SK-N-SH (cell line): ENCODE measurements around the gene WNK4. TPM values are rescaled to one million over a fixed set of nuclear protein-coding genes. Genes with fewer than 3 reads are reported as not detected.

ENCODE experiments used
- CTCF ChIA-PET: fragments of 300-600, 350-600 bp; formaldehyde crosslinking; extraction: SDS; loops from one replicate; lab custom pipeline; 2021; lab: Yijun Ruan, JAX
- POLR2A ChIA-PET: fragments of 350-600 bp; sonication (Branson Sonifier 250); formaldehyde crosslinking; extraction: SDS; loops from one replicate; lab custom pipeline; 2020; ENCODE audit warnings: antibody characterized with exemption, inconsistent platforms; lab: Yijun Ruan, JAX
- DNase-seq: peaks from one replicate; pipeline ENCODE4 v3.0.0; 2012
- H2AFZ ChIP-seq: fragments of 200-600 bp; sonication (generic); 2 replicates; pipeline ENCODE4 v1.8.1; 2016; ENCODE audit warnings: antibody characterized with exemption, mild to moderate bottlenecking, low read depth
- H3F3A ChIP-seq: fragments of 200-600 bp; sonication (generic); replicated peaks from 2 replicates; pipeline ENCODE3; 2016; ENCODE audit warnings: antibody characterized with exemption, mild to moderate bottlenecking; ENCODE audit not compliant: insufficient read depth
- H3K27ac ChIP-seq, 2 experiments: fragments of 200-500 bp in 1 of 2; fragments of 200-600 bp in 1 of 2; sonication (Bioruptor generic) in 1 of 2; sonication (generic), shearing (Covaris generic) in 1 of 2; 2 replicates each; pipeline versions ENCODE4 v1.5.1 to v1.6.1; 2014 to 2016; ENCODE audit warnings: low read depth in 2 of 2, inconsistent platforms in 1 of 2, low read length in 1 of 2, mild to moderate bottlenecking in 1 of 2, mixed read lengths in 1 of 2
- H3K27me3 ChIP-seq: fragments of 200-600 bp; sonication (generic), shearing (Covaris generic); 2 replicates; pipeline ENCODE4 v1.6.1; 2016; ENCODE audit warnings: mixed run types; ENCODE audit not compliant: insufficient read depth
- H3K36me3 ChIP-seq, 2 experiments: fragments of 200-500 bp in 1 of 2; fragments of 200-600 bp in 1 of 2; sonication (Bioruptor generic) in 1 of 2; sonication (generic) in 1 of 2; replicated peaks in 1 of 2; 2 replicates each; pipeline versions ENCODE3 to v1.5.1; 2014 to 2016; ENCODE audit warnings: low read length in 1 of 2, mild to moderate bottlenecking in 1 of 2; ENCODE audit not compliant: insufficient read depth in 2 of 2, control insufficient read depth in 1 of 2
- H3K4me1 ChIP-seq, 2 experiments: fragments of 200-500 bp in 1 of 2; fragments of 200-600 bp in 1 of 2; sonication (Bioruptor generic) in 1 of 2; sonication (generic), shearing (Covaris generic) in 1 of 2; 2 replicates each; pipeline versions ENCODE4 v1.5.1 to v1.6.1; 2014 to 2016; ENCODE audit warnings: low read depth in 1 of 2, low read length in 1 of 2, mixed run types in 1 of 2; ENCODE audit not compliant: insufficient read depth in 2 of 2, control insufficient read depth in 1 of 2
- H3K4me2 ChIP-seq: fragments of 200-600 bp; sonication (generic), shearing (Covaris generic); 2 replicates; pipeline ENCODE4 v1.6.1; 2017; ENCODE audit warnings: mixed run types
- H3K4me3 ChIP-seq, 2 experiments: fragments of 200-500 bp in 1 of 2; fragments of 200-600 bp in 1 of 2; sonication (Bioruptor generic) in 1 of 2; sonication (generic), shearing (Covaris generic) in 1 of 2; 2 replicates each; pipeline versions ENCODE4 v1.5.1 to v1.8.1; 2014 to 2016; ENCODE audit warnings: low read depth in 2 of 2, inconsistent platforms in 1 of 2, low read length in 1 of 2, mild to moderate bottlenecking in 1 of 2, mixed read lengths in 1 of 2, moderate library complexity in 1 of 2
- H3K79me2 ChIP-seq: fragments of 200-600 bp; sonication (generic); 2 replicates; pipeline ENCODE4 v1.8.1; 2017; ENCODE audit warnings: mild to moderate bottlenecking; ENCODE audit not compliant: insufficient read depth
- H3K9ac ChIP-seq: fragments of 200-600 bp; sonication (generic); 2 replicates; pipeline ENCODE4 v1.6.1; 2017; ENCODE audit warnings: mixed run types
- H3K9me2 ChIP-seq: fragments of 200-600 bp; sonication (generic); 2 replicates; pipeline ENCODE4 v1.6.1; 2017; ENCODE audit warnings: mixed run types
- H3K9me3 ChIP-seq: fragments of 200-600 bp; sonication (generic); 2 replicates; pipeline ENCODE4 v1.6.1; 2017; ENCODE audit warnings: mixed run types, mild to moderate bottlenecking, moderate library complexity
- H4K20me1 ChIP-seq: fragments of 200-600 bp; sonication (generic); 2 replicates; pipeline ENCODE4 v1.6.1; 2017; ENCODE audit warnings: mild to moderate bottlenecking, mixed run types; ENCODE audit not compliant: insufficient read depth
- ELF1 ChIP-seq: IDR thresholded peaks from 2 replicates; pipeline ENCODE4 v1.4.0; 2012
- EP300 ChIP-seq, 2 experiments: IDR thresholded peaks; 2 replicates each; pipeline versions ENCODE4 v1.4.0 to v1.6.1; 2012; ENCODE audit warnings: borderline replicate concordance in 1 of 2, low read depth in 1 of 2, low read length in 1 of 2
- FOSL2 ChIP-seq: IDR thresholded peaks from 2 replicates; pipeline ENCODE4 v1.4.0; 2012; ENCODE audit warnings: low read depth, mild to moderate bottlenecking, moderate library complexity, borderline replicate concordance
- FOXM1 ChIP-seq: IDR thresholded peaks from 2 replicates; pipeline ENCODE4 v1.4.0; 2012; ENCODE audit warnings: low read depth, mild to moderate bottlenecking
- IRF3 ChIP-seq: fragments of 150-350 bp; IDR thresholded peaks from 2 replicates; pipeline ENCODE4 v1.6.1; 2016; ENCODE audit warnings: mild to moderate bottlenecking, low read depth, low read length
- JUND ChIP-seq: IDR thresholded peaks from 2 replicates; pipeline ENCODE4 v1.4.0; 2012
- MAX ChIP-seq: IDR thresholded peaks from 2 replicates; pipeline ENCODE4 v1.4.0; 2012; ENCODE audit warnings: low read depth
- NFIC ChIP-seq: IDR thresholded peaks from 2 replicates; pipeline ENCODE4 v1.4.0; 2012; ENCODE audit warnings: borderline replicate concordance
- PBX3 ChIP-seq: IDR thresholded peaks from 2 replicates; pipeline ENCODE4; 2012
- RCOR1 ChIP-seq: fragments of 150-350 bp; IDR thresholded peaks from 2 replicates; pipeline ENCODE4 v1.6.1; 2017; ENCODE audit warnings: antibody characterized with exemption, low read length
- TCF12 ChIP-seq: IDR thresholded peaks from 2 replicates; pipeline ENCODE4 v1.4.0; 2012
- WGBS: methylation state at CpG from one replicate; pipeline ENCODE4 v1.1.6; 2017; ENCODE audit warnings: low lambda C conversion rate; 5-methylcytosine and 5-hydroxymethylcytosine counted together
- polyA plus RNA-seq, 3 experiments: library from polyadenylated mRNA; depleted of rRNA; stranded (reverse); fragments of >200 nt; gene quantifications; 2 replicates each; pipeline ENCODE4 v1.2.3, GENCODE V29; 2012
- TF ChIP-seq, protein P1 (sequence below): IDR thresholded peaks from 2 replicates; pipeline ENCODE4 v1.6.1; 2012; ENCODE audit warnings: mild to moderate bottlenecking, low read depth, low read length, moderate library complexity

The WNK4 gene
- polyA plus RNA-seq, 1 of the 3 experiments (the other 2 are of a cell fraction), result 12.5 TPM

GRCh38 chr17:42754782-42755181 is 25.6 kb upstream of the WNK4 start:
- H3K27me3 ChIP-seq, result peaks cover 11% of the 10 kb centered on the region; the same call in 1 of the 2 replicates
- H3K9ac ChIP-seq, result no peak overlapping the region
- no peak overlapping the region for H2AFZ ChIP-seq
- no peak overlapping the region for H3K4me2 ChIP-seq
- H3K4me1 ChIP-seq, result no peaks in the 10 kb centered on the region
- WGBS, result 86% methylated on average over 3 of the region's 3 CpGs
- DNase-seq, result no peak
- no peak overlapping the region for H3K27ac ChIP-seq
- no peaks in the 10 kb centered on the region for H3K9me3 ChIP-seq
- H3F3A ChIP-seq, result peaks cover 6% of the 10 kb centered on the region
- H3K4me3 ChIP-seq, result no peak overlapping the region
- H3K79me2 ChIP-seq, result no peaks in the 10 kb centered on the region
- TF ChIP-seq IRF3 (no peak), RCOR1 (no peak), PBX3 (no peak), TCF12 (no peak), EP300 (IDR thresholded peaks at IDR 0.05; ENCODE audit: borderline replicate concordance in 1 of 2, low read depth in 1 of 2, low read length in 1 of 2) (no peak), FOSL2 (no peak), JUND (no peak), NFIC (no peak), FOXM1 (no peak), ELF1 (no peak), MAX (no peak)
- TF ChIP-seq, protein P1, sequence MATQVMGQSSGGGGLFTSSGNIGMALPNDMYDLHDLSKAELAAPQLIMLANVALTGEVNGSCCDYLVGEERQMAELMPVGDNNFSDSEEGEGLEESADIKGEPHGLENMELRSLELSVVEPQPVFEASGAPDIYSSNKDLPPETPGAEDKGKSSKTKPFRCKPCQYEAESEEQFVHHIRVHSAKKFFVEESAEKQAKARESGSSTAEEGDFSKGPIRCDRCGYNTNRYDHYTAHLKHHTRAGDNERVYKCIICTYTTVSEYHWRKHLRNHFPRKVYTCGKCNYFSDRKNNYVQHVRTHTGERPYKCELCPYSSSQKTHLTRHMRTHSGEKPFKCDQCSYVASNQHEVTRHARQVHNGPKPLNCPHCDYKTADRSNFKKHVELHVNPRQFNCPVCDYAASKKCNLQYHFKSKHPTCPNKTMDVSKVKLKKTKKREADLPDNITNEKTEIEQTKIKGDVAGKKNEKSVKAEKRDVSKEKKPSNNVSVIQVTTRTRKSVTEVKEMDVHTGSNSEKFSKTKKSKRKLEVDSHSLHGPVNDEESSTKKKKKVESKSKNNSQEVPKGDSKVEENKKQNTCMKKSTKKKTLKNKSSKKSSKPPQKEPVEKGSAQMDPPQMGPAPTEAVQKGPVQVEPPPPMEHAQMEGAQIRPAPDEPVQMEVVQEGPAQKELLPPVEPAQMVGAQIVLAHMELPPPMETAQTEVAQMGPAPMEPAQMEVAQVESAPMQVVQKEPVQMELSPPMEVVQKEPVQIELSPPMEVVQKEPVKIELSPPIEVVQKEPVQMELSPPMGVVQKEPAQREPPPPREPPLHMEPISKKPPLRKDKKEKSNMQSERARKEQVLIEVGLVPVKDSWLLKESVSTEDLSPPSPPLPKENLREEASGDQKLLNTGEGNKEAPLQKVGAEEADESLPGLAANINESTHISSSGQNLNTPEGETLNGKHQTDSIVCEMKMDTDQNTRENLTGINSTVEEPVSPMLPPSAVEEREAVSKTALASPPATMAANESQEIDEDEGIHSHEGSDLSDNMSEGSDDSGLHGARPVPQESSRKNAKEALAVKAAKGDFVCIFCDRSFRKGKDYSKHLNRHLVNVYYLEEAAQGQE, result no peak
- no peaks in the 10 kb centered on the region for H4K20me1 ChIP-seq
- POLR2A ChIA-PET, result no interaction called here
- H3K36me3 ChIP-seq, result no peaks in the 10 kb centered on the region
- H3K9me2 ChIP-seq, result no peaks in the 10 kb centered on the region
- CTCF ChIA-PET, result interaction anchor here (0.6 to 1.7 kb wide), 5 partner anchors 8 to 237 kb away, joined by 3 to 10 read pairs (median 3); no protein-coding TSS in a partner anchor
